Naive thymus-derived CD4-positive, alpha-beta T cell (primary cell): Measurements from ENCODE around the gene KAZN. TPM values are rescaled to one million over a fixed set of nuclear protein-coding genes. Genes with fewer than 3 reads are reported as not detected.

ENCODE experiments used
- ATAC-seq: fragments of 150-1000 bp; cut with Tn5 transposase; 2 replicates; pipeline ENCODE4 v1.10.0; 2021; ENCODE audit warnings: mild to moderate bottlenecking, moderate library complexity
- CTCF ChIA-PET: fragments of 350-600 bp; sonication (Branson Sonifier 250); formaldehyde crosslinking; loops from one replicate; lab custom pipeline; 2021; ENCODE audit warnings: antibody characterized with exemption; lab: Charles Lee
- POLR2A ChIA-PET: fragments of 350-600 bp; sonication (Branson Sonifier 250); formaldehyde crosslinking; loops from one replicate; lab custom pipeline; 2021; ENCODE audit warnings: antibody characterized with exemption, inconsistent platforms; lab: Charles Lee
- DNase-seq, 9 donors: peaks; one replicate each; pipeline versions ENCODE4 v3.0.0 to v3.0.0-alpha.2; 2020 to 2022; ENCODE audit warnings: mixed read lengths in 1 of 9
- H3K27ac ChIP-seq: one replicate; pipeline ENCODE4 v1.7.0; 2013; ENCODE audit warnings: mild to moderate bottlenecking, low read depth, low read length, moderate library complexity
- H3K27me3 ChIP-seq, 2 donors: one replicate each; pipeline ENCODE4 v1.7.0; 2013; ENCODE audit warnings: low read length in 2 of 2, mild to moderate bottlenecking in 2 of 2, moderate library complexity in 2 of 2; ENCODE audit not compliant: control insufficient read depth in 2 of 2, insufficient read depth in 2 of 2
- H3K36me3 ChIP-seq, 3 experiments: 1 replicate in 2 of 3; 2 replicates in 1 of 3; pipeline ENCODE4 v1.7.0; 2013; ENCODE audit warnings: low read length in 3 of 3, mild to moderate bottlenecking in 3 of 3, moderate library complexity in 1 of 3; ENCODE audit not compliant: insufficient read depth in 3 of 3, control insufficient read depth in 2 of 3
- H3K4me1 ChIP-seq, 2 donors: one replicate each; pipeline ENCODE4 v1.7.0; 2013; ENCODE audit warnings: low read length in 2 of 2, mild to moderate bottlenecking in 2 of 2, moderate library complexity in 1 of 2; ENCODE audit not compliant: control insufficient read depth in 2 of 2, insufficient read depth in 2 of 2
- H3K4me3 ChIP-seq: 2 replicates; pipeline ENCODE4 v1.7.0; 2013; ENCODE audit warnings: mild to moderate bottlenecking, low read length
- H3K9me3 ChIP-seq, 3 experiments: 1 replicate in 2 of 3; 2 replicates in 1 of 3; pipeline ENCODE4 v1.7.0; 2013; ENCODE audit warnings: low read length in 3 of 3; ENCODE audit not compliant: control insufficient read depth in 2 of 3
- H3K27ac Mint-ChIP-seq, 9 donors: one replicate each; pipeline ENCODE4 v1.8.0; 2020 to 2022; ENCODE audit warnings: mixed read lengths in 9 of 9, mild to moderate bottlenecking in 8 of 9, moderate library complexity in 5 of 9, inconsistent platforms in 2 of 9
- H3K27me3 Mint-ChIP-seq, 5 donors: one replicate each; pipeline ENCODE4 v1.8.0; 2021 to 2022; ENCODE audit warnings: mixed read lengths in 5 of 5, mild to moderate bottlenecking in 1 of 5
- H3K36me3 Mint-ChIP-seq, 5 donors: one replicate each; pipeline ENCODE4 v1.8.0; 2020 to 2022; ENCODE audit warnings: mixed read lengths in 5 of 5, mild to moderate bottlenecking in 3 of 5, inconsistent platforms in 1 of 5
- H3K4me1 Mint-ChIP-seq, 7 donors: one replicate each; pipeline ENCODE4 v1.8.0; 2020 to 2022; ENCODE audit warnings: mixed read lengths in 7 of 7, mild to moderate bottlenecking in 3 of 7, inconsistent platforms in 1 of 7
- H3K4me3 Mint-ChIP-seq, 10 donors: one replicate each; pipeline ENCODE4 v1.8.0; 2020 to 2022; ENCODE audit warnings: mild to moderate bottlenecking in 10 of 10, mixed read lengths in 10 of 10, moderate library complexity in 6 of 10, inconsistent platforms in 2 of 10
- H3K9me3 Mint-ChIP-seq, 11 donors: one replicate each; pipeline ENCODE4 v1.8.0; 2020 to 2022; ENCODE audit warnings: mixed read lengths in 11 of 11, mild to moderate bottlenecking in 4 of 11, inconsistent platforms in 1 of 11, moderate library complexity in 1 of 11
- intact Hi-C, 2 donors: fragments of 100-400 bp; cut with micrococcal nuclease; formaldehyde crosslinking; loops; one replicate each; pipeline ENCODE4 v1.15.1; 2023
- polyA plus RNA-seq, 2 donors: library from polyadenylated mRNA; unstranded; fragments of 300-500 nt; fragmentation: Illumina TruSeq; gene quantifications; one replicate each; pipeline ENCODE4 v1.2.3, GENCODE V29; 2021
- total RNA-seq, 6 experiments: library from RNA in 5 of 6; stranded (reverse) in 5 of 6; gene quantifications; 1 replicate in 5 of 6; 2 replicates in 1 of 6; pipeline ENCODE4 v1.2.3 and lab custom pipeline; 2021 to 2026

Gene KAZN
- total and polyA plus RNA-seq, 7 experiments from 2014 or later, result 0.08 to 0.87 (median 0.30) TPM

DNA sequence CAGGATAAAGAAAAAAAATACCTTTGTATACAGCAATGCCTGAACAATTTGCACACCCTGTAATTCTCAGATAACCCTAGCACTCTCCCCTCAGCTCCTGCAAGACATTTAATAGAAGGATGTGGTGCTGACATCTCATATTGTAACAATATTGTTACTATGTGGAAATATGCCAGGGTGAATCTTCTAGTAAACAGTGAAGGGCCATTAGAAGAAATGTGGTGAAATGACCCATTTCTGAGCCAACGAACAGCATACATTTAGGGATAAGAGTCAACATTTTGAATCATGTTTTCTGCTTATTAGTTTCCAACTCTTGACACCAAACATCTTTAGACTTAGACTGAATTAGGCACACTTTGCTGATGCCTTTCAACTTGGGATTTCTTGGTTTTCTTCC lies 188.2 kb downstream of the KAZN start:
- Histone ChIP-seq H3K4me3 (no peak overlapping the region), H3K27ac (no peak overlapping the region), H3K36me3 (no peaks in the 10 kb centered on the region), H3K4me1 (no peaks in the 10 kb centered on the region), H3K27me3 (no peaks in the 10 kb centered on the region), H3K9me3 (no peaks in the 10 kb centered on the region)
- Mint-ChIP-seq H3K27ac (no peak overlapping the region), H3K4me1 (no peaks in the 10 kb centered on the region), H3K36me3 (no peaks in the 10 kb centered on the region), H3K27me3 (peaks cover 0 to 5% (median 0%) of the 10 kb centered on the region in 5 donors), H3K9me3 (no peaks in the 10 kb centered on the region), H3K4me3 (no peak overlapping the region)
- ChIA-PET CTCF (no interaction called here), POLR2A (no interaction called here)
- intact Hi-C loops, result no loop called here
- ATAC-seq (no peak), DNase-seq (no peak)

DNA sequence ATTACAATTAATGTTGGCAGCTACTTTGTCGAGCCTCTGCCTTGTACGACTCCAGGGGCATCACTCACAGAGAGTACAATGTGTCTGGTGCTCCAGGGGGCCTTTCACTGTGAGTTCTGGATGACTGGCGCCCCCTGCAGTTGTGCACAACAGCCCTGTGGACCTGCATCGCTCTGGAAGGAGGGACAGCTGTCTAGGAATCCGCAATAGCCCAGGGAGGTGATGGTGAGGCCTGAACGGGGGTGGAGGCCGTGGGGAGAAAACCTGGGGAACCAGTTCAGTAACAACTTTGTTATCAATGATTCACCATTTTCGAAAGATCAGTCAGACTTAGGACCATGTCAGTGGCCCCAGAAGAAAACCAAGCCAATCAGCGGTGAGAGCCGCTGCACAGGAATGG lies 189.1 kb downstream of the KAZN start:
- ChIA-PET POLR2A (no interaction called here), CTCF (no interaction called here)
- no peak overlapping the region for H3K27ac ChIP-seq
- intact Hi-C loops, result no loop called here
- H3K4me1 ChIP-seq, result no peaks in the 10 kb centered on the region
- no peak for DNase-seq
- peaks cover 0 to 5% (median 0%) of the 10 kb centered on the region in 5 donors for H3K27me3 Mint-ChIP-seq
- H3K9me3 ChIP-seq, result no peaks in the 10 kb centered on the region
- no peak overlapping the region for H3K27ac Mint-ChIP-seq
- no peak overlapping the region for H3K4me3 ChIP-seq
- no peaks in the 10 kb centered on the region for H3K9me3 Mint-ChIP-seq
- no peaks in the 10 kb centered on the region for H3K4me1 Mint-ChIP-seq
- no peak for ATAC-seq
- H3K36me3 Mint-ChIP-seq, result no peaks in the 10 kb centered on the region
- no peaks in the 10 kb centered on the region for H3K27me3 ChIP-seq
- no peak overlapping the region for H3K4me3 Mint-ChIP-seq
- no peaks in the 10 kb centered on the region for H3K36me3 ChIP-seq

DNA sequence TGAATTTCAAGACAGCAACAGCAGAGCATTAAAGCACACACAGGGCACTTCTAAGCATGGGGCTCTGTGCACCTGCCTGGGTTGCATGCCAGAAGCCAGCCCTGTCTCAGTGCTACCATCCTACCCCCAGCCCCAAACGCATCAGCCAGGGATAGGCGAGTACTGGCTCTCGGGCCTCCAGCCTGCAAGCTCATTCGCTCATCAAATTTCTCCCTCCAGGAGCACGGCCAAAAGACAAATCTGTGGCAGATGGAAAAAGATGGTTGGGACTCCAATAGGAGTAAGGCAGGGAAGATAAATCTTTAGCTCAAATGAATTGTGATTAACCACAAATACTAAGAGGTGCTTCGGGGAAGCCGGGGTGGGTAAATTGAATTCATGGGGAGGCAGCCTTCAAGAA lies 189.6 kb downstream of the KAZN start:
- Mint-ChIP-seq H3K4me1 (no peaks in the 10 kb centered on the region), H3K27me3 (peaks cover 0 to 5% (median 0%) of the 10 kb centered on the region in 5 donors), H3K9me3 (no peaks in the 10 kb centered on the region), H3K4me3 (no peak overlapping the region), H3K27ac (no peak overlapping the region), H3K36me3 (no peaks in the 10 kb centered on the region)
- no peak overlapping the region for H3K4me3 ChIP-seq
- H3K27me3 ChIP-seq, result no peaks in the 10 kb centered on the region
- no peak for ATAC-seq
- no peak overlapping the region for H3K27ac ChIP-seq
- intact Hi-C loops, result no loop called here
- no peak for DNase-seq
- POLR2A ChIA-PET, result no interaction called here
- no peaks in the 10 kb centered on the region for H3K9me3 ChIP-seq
- no peaks in the 10 kb centered on the region for H3K4me1 ChIP-seq
- H3K36me3 ChIP-seq, result no peaks in the 10 kb centered on the region
- CTCF ChIA-PET, result no interaction called here

DNA sequence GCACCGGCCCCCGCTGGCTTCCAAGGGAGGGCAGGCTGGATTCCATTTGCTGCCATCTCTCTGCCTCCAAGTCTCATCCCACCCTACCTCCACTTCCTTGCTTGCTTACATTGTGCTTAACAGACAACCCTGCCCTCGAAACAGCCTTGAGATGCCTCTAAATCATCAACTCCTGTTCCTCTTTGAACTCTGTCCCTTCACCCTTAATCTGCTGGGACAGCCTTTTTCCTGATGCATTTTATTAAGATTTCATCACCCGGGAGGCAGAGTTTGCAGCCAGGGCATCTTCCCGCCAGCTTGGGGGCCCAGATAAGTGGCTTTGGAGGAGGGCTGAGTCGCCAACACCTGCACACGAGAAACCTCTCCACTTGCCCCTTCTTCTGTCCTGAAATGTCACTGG lies 192.5 kb downstream of the KAZN start:
- ChIA-PET POLR2A (no interaction called here), CTCF (no interaction called here)
- no peak overlapping the region for H3K27ac Mint-ChIP-seq
- peaks cover 0 to 4% (median 0%) of the 10 kb centered on the region in 5 donors for H3K27me3 Mint-ChIP-seq
- intact Hi-C loops, result no loop called here
- H3K27me3 ChIP-seq, result no peaks in the 10 kb centered on the region
- no peaks in the 10 kb centered on the region for H3K36me3 ChIP-seq
- ATAC-seq, result no peak
- H3K4me1 ChIP-seq, result no peaks in the 10 kb centered on the region
- H3K9me3 ChIP-seq, result no peaks in the 10 kb centered on the region
- no peaks in the 10 kb centered on the region for H3K36me3 Mint-ChIP-seq
- no peak overlapping the region for H3K27ac ChIP-seq
- no peak for DNase-seq
- peaks cover 0 to 2% (median 0%) of the 10 kb centered on the region in 7 donors for H3K4me1 Mint-ChIP-seq
- no peak overlapping the region for H3K4me3 ChIP-seq
- no peaks in the 10 kb centered on the region for H3K9me3 Mint-ChIP-seq
- no peak overlapping the region for H3K4me3 Mint-ChIP-seq

DNA sequence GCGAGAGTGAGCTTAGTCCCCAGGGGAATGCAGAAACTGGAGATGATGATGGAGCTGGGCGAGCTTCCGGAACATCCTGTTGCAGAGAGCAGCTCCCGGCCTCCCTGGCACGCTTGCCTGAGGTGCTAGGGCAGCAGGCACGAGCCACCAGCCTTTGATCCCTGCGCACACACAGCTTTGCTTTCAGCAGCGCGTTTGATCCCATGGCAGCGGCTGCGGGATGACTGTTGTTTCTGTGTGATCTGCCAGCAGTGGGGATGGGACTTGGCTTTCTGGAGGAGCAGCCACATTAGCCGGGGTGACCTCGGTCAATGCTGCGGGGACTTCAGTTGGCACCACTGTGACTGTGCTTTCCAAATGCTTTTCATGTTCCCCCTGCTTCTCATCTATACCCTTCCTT lies 193.2 kb downstream of the KAZN start:
- Histone ChIP-seq H3K27me3 (no peaks in the 10 kb centered on the region), H3K4me3 (no peak overlapping the region), H3K4me1 (no peaks in the 10 kb centered on the region), H3K27ac (no peak overlapping the region), H3K9me3 (no peaks in the 10 kb centered on the region), H3K36me3 (no peaks in the 10 kb centered on the region)
- Mint-ChIP-seq H3K27me3 (peaks cover 0 to 4% (median 0%) of the 10 kb centered on the region in 5 donors), H3K9me3 (peaks cover 0 to 3% (median 0%) of the 10 kb centered on the region in 11 donors), H3K27ac (no peak overlapping the region), H3K36me3 (no peaks in the 10 kb centered on the region), H3K4me1 (peaks cover 0 to 2% (median 0%) of the 10 kb centered on the region in 7 donors), H3K4me3 (no peak overlapping the region)
- ATAC-seq (no peak), DNase-seq (no peak)
- POLR2A ChIA-PET, result no interaction called here
- CTCF ChIA-PET, result no interaction called here
- intact Hi-C loops, result no loop called here

DNA sequence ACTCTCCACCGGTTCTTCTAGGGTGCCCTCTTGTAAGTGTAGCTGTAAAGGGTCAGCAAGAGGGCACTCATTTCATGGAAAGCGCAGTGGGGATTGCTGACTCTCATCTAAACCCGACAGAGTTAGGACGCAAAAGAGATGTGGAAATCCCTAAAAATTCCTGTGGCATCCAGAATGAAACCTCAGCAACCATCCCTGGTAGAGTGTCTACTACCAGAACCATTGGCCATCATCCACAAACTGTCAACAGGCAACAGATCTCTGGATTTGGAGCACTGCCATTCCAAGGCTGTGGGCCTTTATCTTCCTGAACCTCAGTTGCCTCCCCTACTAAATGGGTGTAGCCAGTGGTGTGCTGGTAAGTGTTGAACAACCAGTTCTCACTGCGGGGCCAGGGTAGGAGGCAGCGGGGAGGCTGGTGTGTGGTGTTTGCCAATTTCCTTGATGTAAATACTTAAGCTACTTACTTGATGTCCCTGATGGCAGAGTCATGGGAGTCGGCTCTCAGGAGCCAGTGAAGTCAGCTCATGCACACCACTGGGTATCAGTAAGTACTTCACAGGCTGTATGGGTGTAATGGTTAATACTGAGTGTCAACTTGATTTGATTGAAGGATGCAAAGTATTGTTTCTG lies 195.8 kb downstream of the KAZN start:
- DNase-seq (no peak), ATAC-seq (no peak)
- no peaks in the 10 kb centered on the region for H3K27me3 ChIP-seq
- POLR2A ChIA-PET, result no interaction called here
- H3K4me1 ChIP-seq, result no peaks in the 10 kb centered on the region
- H3K27ac ChIP-seq, result no peak overlapping the region
- no peaks in the 10 kb centered on the region for H3K36me3 ChIP-seq
- Mint-ChIP-seq H3K27ac (no peak overlapping the region), H3K27me3 (peaks cover 0 to 6% (median 0%) of the 10 kb centered on the region in 5 donors), H3K9me3 (peaks cover 0 to 4% (median 0%) of the 10 kb centered on the region in 11 donors), H3K36me3 (no peaks in the 10 kb centered on the region), H3K4me1 (peaks cover 0 to 2% (median 0%) of the 10 kb centered on the region in 7 donors), H3K4me3 (no peak overlapping the region)
- intact Hi-C loops, result no loop called here
- no peaks in the 10 kb centered on the region for H3K9me3 ChIP-seq
- CTCF ChIA-PET, result no interaction called here
- H3K4me3 ChIP-seq, result no peak overlapping the region

DNA sequence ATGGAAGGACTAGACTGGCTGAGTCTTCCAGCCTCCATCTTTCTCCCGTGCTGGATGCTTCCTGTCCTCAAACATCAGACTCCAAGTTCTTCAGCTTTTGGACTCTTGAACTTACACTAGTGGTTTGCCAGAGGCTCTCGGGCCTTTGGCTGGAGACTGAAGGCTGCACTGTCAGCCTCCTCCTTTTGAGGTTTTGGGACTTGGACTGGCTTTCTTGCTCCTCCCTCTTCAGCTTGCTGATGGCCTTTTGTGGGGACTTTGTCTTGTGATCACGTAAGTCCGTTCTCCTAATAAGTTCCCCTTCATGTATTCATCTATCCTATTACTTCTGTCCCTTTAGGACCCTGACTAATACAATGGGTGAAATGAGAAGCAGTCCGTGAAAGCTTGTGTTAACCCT lies 196.4 kb downstream of the KAZN start:
- H3K36me3 ChIP-seq, result no peaks in the 10 kb centered on the region
- DNase-seq, result no peak
- ATAC-seq, result no peak
- Mint-ChIP-seq H3K9me3 (peaks cover 0 to 4% (median 0%) of the 10 kb centered on the region in 11 donors), H3K4me3 (no peak overlapping the region), H3K27me3 (peaks cover 0 to 6% (median 0%) of the 10 kb centered on the region in 5 donors), H3K36me3 (no peaks in the 10 kb centered on the region), H3K27ac (no peak overlapping the region), H3K4me1 (peaks cover 0 to 2% (median 0%) of the 10 kb centered on the region in 7 donors)
- no peaks in the 10 kb centered on the region for H3K27me3 ChIP-seq
- POLR2A ChIA-PET, result no interaction called here
- CTCF ChIA-PET, result no interaction called here
- intact Hi-C loops, result no loop called here
- H3K9me3 ChIP-seq, result no peaks in the 10 kb centered on the region
- no peaks in the 10 kb centered on the region for H3K4me1 ChIP-seq
- no peak overlapping the region for H3K4me3 ChIP-seq
- no peak overlapping the region for H3K27ac ChIP-seq
